GM18873 (cell line): ENCODE data around the gene AGBL4.
"Not testable (repeated sequence)": the region's sequence is repeated elsewhere in the genome, so short reads cannot be mapped to it uniquely, and the experiment has no call there.

ENCODE experiments used
- ATAC-seq: cut with Tn5 transposase; IDR thresholded peaks from one replicate; pipeline ENCODE4 v1.9.1; 2021; ENCODE audit warnings: mild to moderate bottlenecking, moderate library complexity, moderate number of reproducible peaks; ENCODE audit not compliant: unreplicated experiment, low FRiP score

Gene AGBL4

DNA sequence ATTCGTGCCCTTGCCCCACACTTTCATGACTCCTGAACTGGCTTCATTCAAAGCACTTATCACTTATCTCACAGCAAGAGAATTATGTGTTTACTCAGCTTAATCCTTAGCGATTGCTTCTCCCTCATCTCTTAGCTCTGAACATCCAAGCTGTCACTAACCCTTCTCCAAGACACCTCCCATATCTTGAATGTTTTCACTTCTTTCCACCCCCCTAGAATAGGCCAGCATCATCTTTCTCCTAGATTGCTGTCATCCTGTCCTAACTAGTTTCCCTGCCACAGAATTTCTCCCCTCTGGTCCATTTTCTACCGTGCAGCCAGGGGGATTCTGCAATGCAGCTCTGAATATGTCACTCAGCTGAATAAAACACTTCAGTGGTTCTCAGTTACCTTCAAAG, 1483.2 kb downstream of the AGBL4 start:
- no peak for ATAC-seq

DNA sequence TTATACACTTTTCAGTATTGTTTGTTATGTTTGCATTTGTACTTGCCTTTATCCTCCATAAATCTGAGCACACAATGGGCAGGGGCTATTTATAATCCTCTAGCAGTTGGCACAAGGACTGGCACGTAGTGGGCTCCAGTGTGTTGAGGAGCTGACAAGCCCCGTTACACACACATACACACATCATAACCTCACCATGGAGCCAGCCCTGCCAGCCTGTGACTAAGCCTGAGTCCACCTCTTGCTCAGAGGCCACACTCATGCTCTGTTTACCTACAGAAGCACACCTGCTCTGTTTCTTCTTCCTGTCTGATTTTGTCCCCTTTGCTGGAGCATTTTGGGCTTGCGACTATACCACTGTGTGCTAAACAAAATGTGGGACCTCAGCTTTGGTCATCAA, 1487.3 kb downstream of the AGBL4 start:
- no peak for ATAC-seq

DNA sequence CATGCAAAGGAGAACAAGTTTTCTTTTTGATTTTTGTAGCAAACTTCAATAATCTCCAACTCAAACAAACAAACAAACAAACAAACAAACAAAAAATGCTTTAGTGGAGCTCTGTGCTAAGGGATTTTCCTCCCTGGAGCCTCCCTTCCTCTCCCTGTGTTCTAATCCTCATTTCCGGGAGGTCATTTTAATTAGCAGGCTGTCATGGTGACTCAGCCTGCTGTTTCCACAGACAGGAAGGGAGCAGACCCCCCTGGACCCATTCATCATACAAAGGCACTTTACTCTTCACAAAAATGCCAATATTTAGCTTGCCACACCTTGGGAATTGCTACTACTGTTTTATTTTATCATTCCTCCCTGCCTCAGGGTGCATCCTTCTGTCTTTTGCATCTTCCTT, 1490.8 kb downstream of the AGBL4 start:
- no peak for ATAC-seq

DNA sequence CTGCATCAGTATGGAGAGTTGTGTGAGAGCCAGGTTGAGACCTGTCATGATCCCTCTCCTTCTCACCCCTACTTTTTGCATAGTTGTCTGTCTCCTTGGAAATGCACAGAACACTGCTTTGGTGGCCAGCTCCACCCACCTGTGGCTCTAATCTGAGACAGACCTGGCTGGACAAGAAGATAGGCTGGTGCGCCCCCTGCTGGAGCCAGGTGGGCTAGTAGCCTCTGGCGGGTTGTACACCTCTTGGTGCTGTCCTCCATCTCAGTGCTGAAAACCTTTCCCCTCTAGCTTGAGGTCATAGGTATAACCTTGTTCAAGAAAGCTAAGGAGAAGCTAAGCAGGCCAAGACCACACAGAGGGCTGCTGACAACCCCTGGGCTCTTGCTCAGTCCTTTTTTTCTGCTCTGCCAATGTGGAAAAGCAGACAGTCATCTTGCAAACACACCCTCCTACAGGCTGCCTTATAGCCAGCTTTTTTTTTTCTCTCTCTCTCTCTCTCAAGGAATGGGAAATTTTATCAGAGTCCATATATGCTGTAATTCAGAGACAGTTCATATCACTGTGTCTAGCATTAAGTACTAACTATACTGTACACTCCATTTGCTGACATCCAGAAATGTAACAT, 1492.9 kb downstream of the AGBL4 start:
- no peak for ATAC-seq

DNA sequence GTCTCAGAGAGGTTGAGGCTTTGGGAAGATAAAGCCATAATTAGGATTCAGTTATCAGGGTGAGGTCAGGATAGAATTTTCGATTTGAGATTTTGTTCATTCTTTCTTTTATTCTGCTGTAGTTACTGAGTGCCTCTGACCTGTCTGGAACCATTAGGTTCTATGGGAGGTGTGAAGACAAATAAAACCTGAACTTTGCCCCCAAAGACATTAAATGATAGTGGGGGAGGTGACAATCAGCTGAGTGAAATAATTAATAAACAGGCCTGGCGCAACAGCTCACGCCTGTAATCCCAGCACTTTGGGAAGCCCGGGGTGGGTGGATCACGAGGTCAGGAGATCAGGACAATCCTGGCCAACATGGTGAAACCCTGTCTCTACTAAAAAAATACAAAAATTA, 1496.7 kb downstream of the AGBL4 start:
- no peak for ATAC-seq

DNA sequence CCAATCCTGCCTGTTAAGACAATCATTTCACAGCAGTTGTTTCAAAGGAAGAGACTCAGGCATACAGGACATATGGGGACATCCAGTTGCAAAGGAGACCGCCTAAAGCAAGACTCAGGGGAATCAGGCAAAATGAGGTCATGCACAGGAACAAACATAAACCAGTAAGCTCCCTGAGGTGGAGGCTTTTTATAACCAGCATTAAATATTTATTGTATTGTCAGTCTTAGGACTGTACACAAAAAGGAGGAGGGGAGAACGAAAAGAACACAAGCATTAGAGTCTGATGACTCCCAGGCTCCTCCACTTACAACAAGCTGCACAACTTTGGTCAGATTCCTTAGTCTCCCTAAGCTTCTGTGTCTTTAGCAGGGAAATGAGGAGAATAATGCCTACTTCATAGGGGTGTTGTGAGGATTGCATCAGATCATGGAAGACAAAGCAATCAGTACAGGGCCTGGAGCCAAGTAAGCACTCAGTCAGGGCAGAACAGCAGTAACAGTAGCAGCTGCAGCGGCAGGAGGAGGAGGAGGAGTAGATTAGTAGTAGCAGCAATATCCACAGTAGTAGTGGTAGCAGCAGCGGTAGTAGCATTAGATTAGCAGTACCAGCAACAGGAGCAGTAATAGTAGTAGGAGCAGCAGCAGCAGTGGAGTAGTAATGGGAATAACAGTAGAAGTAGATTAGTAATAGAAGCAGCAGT, 1497.6 kb downstream of the AGBL4 start:
- ATAC-seq = no peak

DNA sequence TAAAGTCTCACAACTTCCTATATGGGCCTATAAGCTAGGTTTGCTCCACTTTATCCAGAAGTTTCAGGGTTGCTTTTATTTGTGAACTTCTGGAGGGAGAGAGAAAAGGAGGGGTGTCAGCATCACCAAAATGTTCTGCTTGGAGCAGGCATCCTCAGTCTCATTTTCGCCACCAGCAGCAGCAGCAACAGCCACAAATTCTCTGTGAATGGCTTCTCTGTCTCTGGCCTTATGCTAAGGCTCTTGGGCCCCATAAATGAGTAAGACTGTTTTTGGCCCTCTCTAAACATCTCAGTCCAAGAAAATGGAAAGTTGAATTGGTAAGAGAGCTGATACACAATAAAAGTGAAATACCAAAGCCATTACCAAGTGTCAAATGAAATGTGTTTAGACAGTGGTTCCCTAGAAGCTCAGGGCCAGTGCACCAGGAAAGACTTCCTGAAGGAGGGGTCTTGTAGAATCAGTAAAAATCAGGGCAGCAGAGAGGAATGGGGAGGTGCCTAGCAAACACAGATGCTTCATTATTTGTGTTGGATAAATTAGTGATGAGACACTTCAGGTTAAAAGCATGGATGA, 1498.8 kb downstream of the AGBL4 start:
- ATAC-seq = no peak

DNA sequence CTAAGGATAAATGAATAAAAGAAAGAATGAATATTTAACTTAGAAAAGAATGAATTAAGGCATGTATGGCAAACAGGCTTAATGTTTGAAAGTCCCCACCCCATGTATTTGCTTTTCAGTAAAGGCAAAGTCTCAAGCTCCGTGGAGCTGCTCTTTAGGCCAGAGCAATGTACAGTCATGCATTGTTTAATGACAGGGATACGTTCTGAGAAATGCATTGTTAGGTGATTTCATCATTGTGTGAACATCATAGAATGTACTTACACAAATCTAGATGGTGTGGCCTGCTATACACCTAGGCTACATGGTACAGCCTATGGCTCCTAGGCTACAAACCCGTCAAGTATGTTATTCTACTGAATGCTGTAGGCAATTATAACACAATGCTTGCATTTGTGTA, 1500.2 kb downstream of the AGBL4 start:
- ATAC-seq = no peak

DNA sequence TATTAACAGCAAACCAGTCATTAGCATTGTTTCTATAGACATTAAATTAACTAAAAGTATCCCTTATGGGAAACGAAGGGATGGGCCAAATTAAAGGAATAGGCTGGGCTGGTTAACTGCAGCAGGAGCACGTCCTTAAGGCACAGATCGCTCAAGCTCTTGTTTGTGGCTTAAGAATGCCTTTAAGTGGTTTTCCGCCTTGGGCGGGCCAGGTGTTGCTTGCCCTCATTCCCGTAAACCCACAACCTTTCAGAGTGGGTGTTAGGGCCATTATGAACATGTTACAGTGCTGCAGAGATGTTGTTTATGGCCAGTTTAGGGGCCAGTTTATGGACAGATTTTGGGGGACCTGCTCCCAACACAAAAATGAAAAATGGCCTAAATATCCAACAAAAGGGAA, 1503.9 kb downstream of the AGBL4 start:
- not testable (repeated sequence) for ATAC-seq

DNA sequence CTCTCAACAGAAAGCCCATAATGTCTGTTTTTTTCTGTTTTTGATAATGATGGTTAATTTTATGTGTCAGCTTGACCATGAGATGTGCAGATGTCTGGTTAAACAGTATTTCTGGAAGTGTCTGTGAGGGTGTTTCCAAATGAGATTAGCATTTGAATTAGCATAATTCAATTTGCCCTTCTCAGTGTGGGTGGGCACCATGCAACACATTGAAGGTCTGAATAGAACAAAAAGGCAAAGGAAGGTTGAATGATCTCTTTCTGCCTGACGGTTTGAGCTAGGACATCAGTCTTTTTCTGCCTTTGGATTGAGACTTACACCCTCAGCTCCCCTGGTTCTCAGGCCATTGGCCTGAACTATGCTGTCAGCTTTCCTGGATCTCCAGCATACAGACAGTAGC, 1516.9 kb downstream of the AGBL4 start:
- no peak for ATAC-seq

DNA sequence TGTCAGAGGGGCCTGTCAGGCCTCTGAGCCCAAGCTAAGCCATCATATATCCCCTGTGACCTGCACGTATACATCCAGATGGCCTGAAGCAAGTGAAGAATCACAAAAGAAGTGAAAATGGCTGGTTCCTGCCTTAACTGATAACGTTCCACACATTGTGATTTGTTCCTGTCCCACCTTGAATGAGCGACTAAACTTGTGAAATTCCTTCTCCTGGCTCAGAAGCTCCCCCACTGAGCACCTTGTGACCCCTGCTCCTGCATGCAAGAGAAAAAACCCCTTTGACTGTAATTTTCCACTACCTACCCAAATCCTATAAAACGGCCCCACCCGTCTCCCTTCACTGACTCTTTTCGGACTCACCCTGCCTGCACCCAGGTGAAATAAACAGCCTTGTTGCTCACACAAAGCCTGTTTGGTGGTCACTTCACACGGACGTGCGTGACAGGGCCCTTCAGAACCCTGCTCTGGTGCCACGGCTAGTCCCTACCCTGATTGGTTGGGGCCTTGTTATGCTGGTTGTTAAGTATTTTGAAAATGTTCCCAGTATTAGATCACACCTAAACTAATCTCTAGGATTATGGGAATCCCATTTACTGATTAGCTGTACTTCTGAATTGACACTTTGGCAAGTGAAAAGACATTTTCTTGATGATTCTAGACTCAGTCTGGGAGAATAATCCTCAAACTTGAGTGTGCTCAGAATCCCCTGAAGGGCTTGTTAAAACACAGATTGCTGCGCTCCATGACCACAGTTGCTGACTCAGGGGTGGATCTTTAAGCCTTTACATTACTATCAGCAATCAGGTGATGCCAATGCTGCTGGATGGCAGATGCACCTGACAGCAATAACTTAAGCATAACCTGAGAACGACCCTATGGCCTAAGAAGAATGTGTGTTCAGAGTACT, 1523.0 kb downstream of the AGBL4 start:
- ATAC-seq = no peak

DNA sequence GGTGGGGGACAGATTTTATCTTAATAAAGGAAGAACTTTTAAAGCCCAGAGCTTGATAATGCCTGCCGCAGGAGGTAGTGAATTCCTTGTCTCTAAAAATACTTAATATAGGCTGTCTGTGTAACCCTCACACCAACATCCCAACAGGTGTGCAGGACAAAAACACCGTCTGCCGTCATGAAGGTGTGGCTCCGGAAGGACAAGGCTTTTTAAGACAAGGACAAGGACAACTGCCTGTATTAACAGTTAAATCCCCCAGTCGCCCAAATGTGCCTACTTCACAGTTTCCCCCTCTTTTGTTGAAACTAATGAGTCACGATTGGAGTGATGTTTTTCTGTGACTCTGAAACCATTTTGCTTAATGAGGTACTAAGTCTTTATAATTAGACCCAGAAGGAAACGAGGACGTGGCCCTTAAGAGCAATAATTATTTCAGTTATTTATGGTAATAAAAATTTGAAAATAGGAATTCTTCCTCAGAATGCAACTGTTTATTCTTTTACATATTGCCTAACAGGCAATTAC, 1524.5 kb downstream of the AGBL4 start:
- no peak for ATAC-seq

DNA sequence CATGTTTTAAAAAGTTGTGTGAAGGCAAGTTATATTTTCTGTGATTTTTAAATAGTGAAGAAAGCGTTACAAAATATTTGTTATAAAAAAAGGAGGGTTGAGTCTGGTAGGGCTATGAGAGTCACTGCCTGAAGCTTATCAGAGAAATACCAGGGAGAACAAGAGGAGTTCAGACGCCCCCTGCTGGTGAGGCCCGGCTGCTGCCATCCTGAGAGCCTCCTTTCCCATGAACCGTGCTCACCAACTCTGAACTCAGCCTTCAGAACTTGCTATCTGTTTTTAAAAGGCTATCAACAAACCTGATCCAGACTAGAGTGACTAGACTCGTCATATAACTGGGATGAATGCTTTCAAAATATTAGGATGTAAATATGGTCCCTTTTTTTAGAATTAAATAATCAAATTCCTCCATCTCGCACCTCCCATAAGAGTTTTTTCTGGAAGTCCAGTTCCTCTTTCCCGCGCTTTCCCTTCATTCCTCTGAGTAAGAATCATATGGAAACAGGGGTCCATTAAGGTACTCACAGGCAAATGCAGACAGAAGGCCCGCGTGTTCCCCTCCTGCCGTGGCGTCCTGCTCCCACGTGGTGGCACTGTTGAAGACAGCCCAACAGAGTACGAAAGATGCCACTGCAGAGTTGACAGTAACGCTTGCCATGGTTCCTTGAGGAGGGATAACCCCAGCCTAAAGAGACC, 1525.5 kb downstream of the AGBL4 start:
- ATAC-seq = peak; percentile 53

DNA sequence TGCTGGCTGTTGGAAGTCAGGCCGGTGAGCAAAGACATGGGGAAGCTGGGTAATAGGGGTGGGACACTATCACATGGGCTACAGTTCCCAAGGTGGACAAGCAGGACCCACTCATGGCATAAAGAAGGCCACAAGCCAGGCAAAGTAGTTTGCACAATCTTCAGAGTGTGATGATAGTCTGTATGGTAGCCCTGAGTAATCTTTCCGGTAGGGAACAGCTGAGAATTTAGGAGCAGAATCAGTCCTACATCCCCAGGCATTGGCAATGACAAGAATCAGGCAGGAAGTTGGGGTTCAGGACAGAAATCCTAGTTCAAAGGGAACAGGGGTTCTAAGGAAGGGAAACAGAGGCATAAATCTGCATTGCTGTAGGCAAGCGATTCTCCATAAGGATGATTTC, 1527.8 kb downstream of the AGBL4 start:
- no peak for ATAC-seq

DNA sequence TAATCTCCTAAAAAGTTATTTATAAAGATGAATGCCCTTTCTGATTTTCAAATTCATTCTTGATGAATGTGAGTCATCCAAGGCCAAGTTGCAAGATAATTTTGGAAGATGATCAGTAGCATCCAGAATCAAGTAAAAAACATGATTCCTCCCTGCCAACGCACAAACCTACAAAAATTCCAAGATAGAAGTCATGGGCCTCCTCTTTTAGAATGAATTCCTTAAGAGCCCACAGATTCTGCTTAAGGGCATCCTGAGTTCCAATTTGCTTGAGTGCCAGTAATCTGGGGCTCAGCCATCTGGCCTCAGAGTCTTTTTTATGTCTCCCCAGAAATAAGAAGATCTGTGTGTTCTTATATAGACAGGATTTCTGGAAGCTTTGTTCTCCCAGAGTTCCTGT, 1528.6 kb downstream of the AGBL4 start:
- no peak for ATAC-seq

DNA sequence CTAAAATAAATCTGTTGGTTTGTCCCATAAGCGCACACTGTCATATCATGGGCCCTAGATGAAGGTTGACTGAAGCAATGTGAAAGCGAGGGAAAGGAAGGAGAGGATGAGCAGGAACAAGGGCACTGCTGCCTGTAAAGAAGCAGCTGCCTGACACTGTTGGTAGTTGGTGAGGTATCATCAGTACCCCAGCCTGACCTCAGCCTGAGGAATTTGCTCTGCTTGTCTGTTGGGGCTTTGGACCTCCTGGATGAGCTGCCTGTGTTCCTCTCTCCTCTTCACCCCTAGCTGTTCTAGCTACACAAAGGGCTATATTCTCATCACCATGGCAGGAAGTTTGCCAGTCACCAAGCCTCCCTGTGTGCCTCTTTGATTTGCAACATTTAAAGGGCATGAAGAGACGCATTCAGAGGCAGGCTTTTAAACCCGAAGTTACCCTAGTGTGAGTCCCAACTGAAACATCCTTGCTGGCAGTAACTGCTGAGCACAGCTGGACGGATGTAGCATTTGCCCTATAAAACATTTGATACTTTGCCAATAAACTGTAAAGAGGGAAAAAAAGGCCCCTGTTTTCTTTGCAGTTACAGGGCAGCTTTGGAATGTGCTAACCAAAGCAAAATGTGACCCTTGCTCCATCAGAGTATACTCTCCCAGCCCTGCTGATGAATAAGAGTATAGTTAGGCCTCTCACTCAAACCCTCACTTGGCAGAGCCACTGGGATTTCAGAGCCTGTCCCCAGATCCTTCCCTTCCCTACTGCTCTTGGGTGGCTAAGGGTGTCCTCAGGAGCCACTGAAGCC, 1529.6 kb downstream of the AGBL4 start:
- no peak for ATAC-seq

DNA sequence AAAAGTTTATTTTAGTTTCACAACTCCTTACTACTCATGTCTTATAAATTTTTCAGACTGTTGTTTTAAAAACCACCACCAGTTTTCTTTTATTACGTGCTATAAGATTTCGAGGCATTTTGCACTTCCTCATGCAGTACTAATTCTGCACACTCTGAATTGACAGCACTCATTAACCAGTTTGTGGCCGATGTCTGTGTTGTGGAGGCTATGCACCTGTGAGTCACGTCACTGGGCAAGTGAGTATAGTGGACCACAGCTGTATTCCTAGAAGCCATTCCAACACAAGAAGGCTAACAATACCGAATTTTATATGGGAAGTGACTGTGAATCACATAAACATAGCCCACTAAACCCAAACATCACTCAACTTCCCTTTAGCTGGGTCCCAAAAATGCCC, 1530.7 kb downstream of the AGBL4 start:
- no peak for ATAC-seq

DNA sequence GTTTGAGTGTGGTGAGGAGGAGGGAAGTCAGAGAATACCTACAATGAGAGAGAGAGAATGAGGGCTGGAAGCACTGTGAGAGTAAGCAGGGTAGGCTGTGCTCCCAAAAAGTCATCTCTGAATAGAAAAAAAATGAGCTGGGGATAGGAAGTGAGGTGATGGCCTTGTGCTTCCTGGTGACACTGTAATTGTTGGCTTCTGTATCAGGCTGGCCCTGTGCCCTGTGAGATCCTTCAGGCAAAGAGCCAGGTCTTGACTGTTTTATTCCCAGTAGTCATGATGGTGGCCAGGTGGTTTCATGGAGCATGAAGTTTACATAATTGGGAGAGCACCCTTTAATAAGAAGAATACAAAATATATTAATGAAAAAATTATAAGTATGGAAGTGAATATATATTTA, 1531.4 kb downstream of the AGBL4 start:
- ATAC-seq = no peak

DNA sequence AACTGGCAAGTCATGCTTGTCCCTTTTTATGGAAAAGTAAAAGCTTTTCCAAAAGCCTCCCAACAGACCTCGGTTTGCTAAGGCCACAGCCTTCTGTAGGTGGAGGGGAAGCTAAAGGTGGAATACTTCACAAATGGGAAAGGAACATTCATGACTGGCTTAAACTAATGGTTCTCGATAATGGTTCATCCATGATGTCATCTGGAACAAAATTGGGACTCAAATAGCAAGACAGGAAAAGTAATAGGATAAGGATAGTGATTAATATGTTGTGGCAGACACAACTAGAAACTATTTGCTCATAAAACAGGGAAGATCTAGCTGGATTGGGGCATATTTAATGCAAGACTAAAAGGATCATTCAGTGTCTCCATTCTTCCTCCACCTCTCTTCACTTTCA, 1535.0 kb downstream of the AGBL4 start:
- no peak for ATAC-seq
